IPS-15b (cell line): ENCODE data around the gene OSTM1.

Source experiments
- H3K27me3 ChIP-seq: one replicate; pipeline ENCODE4 v1.6.1; 2013; ENCODE audit warnings: low read length; ENCODE audit not compliant: control insufficient read depth, insufficient read depth
- H3K36me3 ChIP-seq: one replicate; pipeline ENCODE4 v1.6.1; 2013; ENCODE audit warnings: low read length; ENCODE audit not compliant: control insufficient read depth, insufficient read depth
- H3K4me1 ChIP-seq: one replicate; pipeline ENCODE4 v1.6.1; 2013; ENCODE audit warnings: mild to moderate bottlenecking, low read length; ENCODE audit not compliant: control insufficient read depth, insufficient read depth
- H3K4me3 ChIP-seq: one replicate; pipeline ENCODE4 v1.5.1; 2013; ENCODE audit warnings: low read depth, low read length
- H3K9ac ChIP-seq: one replicate; pipeline ENCODE4 v1.6.1; 2013; ENCODE audit warnings: low read depth, mild to moderate bottlenecking, low read length
- H3K9me3 ChIP-seq: one replicate; pipeline ENCODE4 v1.6.1; 2013; ENCODE audit warnings: mild to moderate bottlenecking, low read length; ENCODE audit not compliant: control insufficient read depth, insufficient read depth

Gene OSTM1, protein sequence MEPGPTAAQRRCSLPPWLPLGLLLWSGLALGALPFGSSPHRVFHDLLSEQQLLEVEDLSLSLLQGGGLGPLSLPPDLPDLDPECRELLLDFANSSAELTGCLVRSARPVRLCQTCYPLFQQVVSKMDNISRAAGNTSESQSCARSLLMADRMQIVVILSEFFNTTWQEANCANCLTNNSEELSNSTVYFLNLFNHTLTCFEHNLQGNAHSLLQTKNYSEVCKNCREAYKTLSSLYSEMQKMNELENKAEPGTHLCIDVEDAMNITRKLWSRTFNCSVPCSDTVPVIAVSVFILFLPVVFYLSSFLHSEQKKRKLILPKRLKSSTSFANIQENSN

DNA sequence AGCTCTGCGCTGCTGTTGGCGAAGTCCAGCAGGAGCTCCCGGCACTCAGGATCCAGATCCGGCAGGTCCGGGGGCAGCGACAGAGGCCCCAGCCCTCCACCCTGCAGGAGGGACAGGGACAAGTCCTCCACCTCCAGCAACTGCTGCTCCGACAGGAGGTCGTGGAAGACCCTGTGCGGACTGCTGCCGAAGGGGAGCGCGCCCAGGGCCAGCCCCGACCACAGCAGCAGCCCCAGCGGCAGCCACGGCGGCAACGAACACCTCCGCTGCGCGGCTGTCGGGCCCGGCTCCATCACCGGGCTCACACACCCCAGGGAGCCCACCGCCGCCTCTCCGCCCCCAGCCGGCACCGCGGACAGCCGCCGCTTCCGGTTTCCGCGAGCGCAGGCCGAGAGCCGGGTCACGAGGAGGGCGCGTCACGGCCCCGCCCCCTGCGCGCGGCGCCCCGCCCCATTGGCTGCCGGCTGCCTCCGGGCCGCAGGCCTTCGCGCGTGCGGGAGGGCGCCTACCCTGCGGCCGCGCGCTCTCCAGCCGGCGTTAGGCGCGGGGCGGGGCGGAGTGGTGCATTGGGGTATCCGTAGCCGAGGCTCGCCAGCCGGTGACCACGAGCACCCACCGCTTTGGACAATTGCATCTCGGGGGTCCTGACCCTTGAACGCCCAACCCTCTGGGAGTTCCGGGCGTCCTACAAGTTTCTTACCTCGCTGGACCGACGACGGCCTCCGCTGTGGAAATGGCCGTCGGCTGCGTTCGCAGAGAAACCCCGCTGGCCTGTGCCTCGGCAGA is at the start of gene OSTM1:
TSS of gene OSTM1 (minus strand) at position 383 of the 786 bp plus-strand sequence. CDS start at position 293, 90 bp downstream.
- H3K4me3 ChIP-seq = peak within 1 kb of the TSS; percentile 90
- peaks cover 12% of the 10 kb centered on the region for H3K4me1 ChIP-seq
- peak within 1 kb of the TSS; percentile 75 for H3K9ac ChIP-seq
- H3K36me3 ChIP-seq = no peaks in the 10 kb centered on the region
- no peaks in the 10 kb centered on the region for H3K27me3 ChIP-seq
- no peaks in the 10 kb centered on the region for H3K9me3 ChIP-seq

DNA sequence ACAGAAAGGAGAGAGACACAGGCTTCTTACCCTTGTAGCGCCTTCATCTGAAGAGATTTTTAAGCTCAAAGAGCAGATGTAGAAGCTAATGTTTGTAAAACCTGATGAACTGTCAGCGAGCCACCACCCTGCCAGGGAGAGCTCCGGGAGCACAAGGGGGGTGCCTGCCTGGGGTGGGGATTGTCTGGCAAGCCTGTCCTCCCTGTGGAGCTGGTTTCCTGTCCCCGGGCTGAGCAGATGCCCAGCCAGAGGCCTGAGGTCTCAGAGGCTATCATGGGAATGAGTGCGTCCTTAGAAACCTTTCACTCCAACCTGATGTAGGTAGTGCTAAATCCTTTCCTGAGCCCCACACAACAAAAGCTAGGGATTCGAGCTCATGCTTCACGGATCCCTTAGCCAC is 49.4 kb upstream of the OSTM1 start:
- H3K4me3 ChIP-seq = no peak overlapping the region
- H3K9me3 ChIP-seq = no peaks in the 10 kb centered on the region
- H3K27me3 ChIP-seq = peaks cover 99% of the 10 kb centered on the region
- no peak overlapping the region for H3K9ac ChIP-seq
- peaks cover 5% of the 10 kb centered on the region for H3K4me1 ChIP-seq
- no peaks in the 10 kb centered on the region for H3K36me3 ChIP-seq

DNA sequence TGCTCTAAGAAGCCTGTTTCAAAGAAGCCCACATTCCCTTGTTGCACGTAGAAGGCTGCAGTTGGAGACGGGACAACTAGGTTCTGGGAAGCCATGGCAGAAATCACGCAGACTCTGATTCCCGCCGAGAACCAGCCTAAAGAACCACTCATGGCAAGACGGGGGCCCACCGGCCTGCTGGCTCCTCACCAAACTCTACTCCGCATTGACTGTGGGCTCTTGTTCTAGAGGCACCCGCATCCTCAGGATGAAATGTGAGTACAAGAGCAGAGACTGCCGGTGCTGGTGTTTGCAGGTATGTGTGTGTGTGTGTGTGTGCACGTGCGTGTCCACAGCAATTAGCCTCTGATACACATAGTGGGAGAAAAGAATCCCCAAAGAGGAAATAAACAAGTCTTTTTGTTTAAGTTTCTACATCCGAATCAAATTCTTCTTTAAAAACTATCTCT is 49.0 kb upstream of the OSTM1 start:
- H3K9ac ChIP-seq = no peak overlapping the region
- H3K4me3 ChIP-seq = no peak overlapping the region
- no peaks in the 10 kb centered on the region for H3K9me3 ChIP-seq
- peaks cover 99% of the 10 kb centered on the region for H3K27me3 ChIP-seq
- no peaks in the 10 kb centered on the region for H3K36me3 ChIP-seq
- H3K4me1 ChIP-seq = peaks cover under 1% of the 10 kb centered on the region

DNA sequence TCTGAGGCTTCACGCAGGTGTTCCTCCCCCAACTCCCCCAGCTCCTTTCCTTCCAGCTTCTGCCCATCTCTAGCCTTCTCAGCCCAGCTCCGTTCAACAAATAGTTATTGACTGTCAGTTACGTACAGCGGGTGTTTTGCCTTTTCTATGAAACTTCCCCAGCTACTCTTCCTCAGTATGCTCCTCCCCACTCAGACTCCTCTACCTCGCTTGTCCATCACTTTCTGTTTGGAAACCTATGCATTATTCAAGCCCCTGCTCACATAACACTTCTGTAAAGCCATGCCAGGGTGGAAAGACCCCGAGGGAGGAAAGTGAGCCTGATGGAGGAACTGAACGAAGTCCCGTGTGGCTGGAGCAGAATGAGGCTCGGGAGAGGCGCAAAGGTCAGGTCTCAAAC is 47.1 kb upstream of the OSTM1 start:
- Histone ChIP-seq H3K9ac (no peak overlapping the region), H3K4me1 (no peaks in the 10 kb centered on the region), H3K27me3 (peaks cover 97% of the 10 kb centered on the region), H3K9me3 (no peaks in the 10 kb centered on the region), H3K4me3 (peak overlapping the region; percentile 6), H3K36me3 (no peaks in the 10 kb centered on the region)

DNA sequence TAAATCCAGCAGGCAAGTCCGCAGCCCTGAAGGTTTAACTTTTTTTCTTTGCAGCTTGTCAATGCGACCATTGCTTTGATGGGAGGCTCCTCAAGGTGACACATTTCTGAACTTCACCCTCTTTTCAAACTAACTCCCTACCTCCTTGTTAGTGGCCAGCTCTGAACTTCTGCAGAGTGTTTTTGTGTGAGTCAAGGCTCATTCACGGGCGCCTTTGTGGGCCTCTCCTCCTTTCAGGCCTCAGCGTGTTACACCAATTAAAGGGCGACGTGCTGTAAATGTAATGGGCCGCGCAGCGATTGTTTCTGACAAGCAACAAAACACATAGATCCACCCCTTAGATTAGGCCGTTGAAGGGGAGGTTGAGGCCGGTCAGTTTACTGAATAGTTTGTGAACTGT is 45.8 kb upstream of the OSTM1 start:
- peak overlapping the region; percentile 3 for H3K4me3 ChIP-seq
- no peaks in the 10 kb centered on the region for H3K36me3 ChIP-seq
- peaks cover 97% of the 10 kb centered on the region for H3K27me3 ChIP-seq
- H3K4me1 ChIP-seq = no peaks in the 10 kb centered on the region
- no peak overlapping the region for H3K9ac ChIP-seq
- H3K9me3 ChIP-seq = no peaks in the 10 kb centered on the region

DNA sequence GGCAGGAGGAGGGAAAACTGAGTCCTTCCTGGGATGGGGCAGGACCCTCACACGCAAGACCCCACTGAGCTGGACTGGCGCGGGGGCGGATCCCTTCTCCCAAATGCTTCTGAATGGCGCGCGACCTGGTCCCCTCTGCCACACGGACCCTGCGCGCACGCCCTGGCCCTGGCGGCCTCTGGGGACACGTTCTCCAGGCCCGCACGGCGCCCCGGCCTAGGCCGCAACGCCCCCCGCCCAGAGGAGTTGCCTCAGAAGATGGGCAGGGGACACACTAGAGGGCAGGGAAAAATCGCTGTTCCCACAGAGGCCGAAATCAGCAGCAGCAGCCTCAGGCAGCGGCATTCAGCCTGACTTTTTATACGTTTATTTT is 45.2 kb upstream of the OSTM1 start:
- no peaks in the 10 kb centered on the region for H3K9me3 ChIP-seq
- no peaks in the 10 kb centered on the region for H3K36me3 ChIP-seq
- H3K27me3 ChIP-seq = peaks cover 97% of the 10 kb centered on the region
- no peak overlapping the region for H3K9ac ChIP-seq
- H3K4me3 ChIP-seq = peak overlapping the region; percentile 42
- H3K4me1 ChIP-seq = no peaks in the 10 kb centered on the region

DNA sequence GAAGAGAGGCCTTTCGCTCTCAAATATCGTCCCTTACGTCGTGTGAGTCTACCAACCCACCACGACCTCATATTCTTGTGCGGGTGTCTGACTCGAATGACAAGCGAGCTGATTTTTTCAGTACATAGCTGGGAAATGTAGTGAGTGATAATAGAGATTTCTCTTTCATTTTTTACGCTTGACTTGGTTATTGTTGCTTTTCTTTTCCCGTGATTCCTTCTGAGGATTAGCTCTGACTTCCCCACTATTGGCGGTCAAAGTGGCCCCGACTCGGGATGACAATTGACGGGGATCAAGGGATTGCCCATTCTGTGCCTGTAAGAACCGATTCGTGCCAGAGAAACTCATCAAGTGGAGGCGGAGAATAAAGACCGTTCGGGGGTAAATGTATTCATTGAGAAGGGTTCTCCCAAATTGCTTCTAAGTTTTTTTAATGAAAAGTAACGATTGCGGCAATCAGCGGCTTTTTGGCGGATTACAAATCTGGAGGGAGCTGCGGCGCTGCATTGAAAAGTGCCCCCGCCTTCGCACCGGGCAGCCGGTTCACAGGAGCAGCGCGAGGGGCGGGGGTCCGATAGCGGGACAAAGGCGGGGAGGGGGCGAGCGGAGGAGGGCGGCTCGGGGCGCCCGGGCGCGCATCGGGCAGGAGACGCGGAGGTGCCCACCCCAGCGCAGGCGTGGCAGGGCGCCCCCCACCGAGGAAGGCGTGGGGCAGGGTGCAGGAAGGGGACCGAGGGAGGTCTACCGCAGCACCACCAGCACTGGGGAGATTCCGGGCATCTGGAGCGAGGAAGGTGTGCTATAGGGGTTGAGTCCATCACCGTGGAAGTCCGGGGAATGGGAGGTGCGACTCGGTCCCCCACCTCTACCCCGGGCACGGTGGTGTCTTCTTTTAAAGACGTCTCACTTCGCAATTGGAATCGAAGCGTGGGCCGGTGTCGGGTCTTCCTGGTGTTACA is 44.5 kb upstream of the OSTM1 start:
- H3K4me1 ChIP-seq = no peaks in the 10 kb centered on the region
- H3K9ac ChIP-seq = no peak overlapping the region
- peaks cover 97% of the 10 kb centered on the region for H3K27me3 ChIP-seq
- peak overlapping the region; percentile 42 for H3K4me3 ChIP-seq
- no peaks in the 10 kb centered on the region for H3K9me3 ChIP-seq
- H3K36me3 ChIP-seq = no peaks in the 10 kb centered on the region

DNA sequence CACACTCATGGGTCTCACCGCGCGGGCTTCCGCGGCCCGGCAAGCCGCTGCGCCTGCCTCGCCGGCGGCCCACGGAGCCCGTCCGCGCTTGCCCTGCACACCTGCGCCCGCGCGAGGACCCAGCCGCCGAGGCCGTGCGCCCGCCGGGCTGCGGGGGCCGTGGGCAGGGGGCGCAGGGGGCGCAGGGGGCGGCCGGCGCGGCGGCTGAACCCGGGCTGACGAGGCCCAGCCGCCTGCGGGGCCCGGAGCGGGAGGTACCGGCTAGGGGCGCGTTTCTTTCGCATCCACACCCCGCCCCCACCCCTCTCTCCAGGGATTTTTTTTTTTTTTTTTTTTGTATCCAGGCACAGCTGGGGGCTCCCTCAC is 43.8 kb upstream of the OSTM1 start:
- H3K9me3 ChIP-seq = no peaks in the 10 kb centered on the region
- no peaks in the 10 kb centered on the region for H3K36me3 ChIP-seq
- H3K4me3 ChIP-seq = peak overlapping the region; percentile 54
- H3K27me3 ChIP-seq = peaks cover 97% of the 10 kb centered on the region
- H3K4me1 ChIP-seq = peaks cover under 1% of the 10 kb centered on the region
- H3K9ac ChIP-seq = no peak overlapping the region

DNA sequence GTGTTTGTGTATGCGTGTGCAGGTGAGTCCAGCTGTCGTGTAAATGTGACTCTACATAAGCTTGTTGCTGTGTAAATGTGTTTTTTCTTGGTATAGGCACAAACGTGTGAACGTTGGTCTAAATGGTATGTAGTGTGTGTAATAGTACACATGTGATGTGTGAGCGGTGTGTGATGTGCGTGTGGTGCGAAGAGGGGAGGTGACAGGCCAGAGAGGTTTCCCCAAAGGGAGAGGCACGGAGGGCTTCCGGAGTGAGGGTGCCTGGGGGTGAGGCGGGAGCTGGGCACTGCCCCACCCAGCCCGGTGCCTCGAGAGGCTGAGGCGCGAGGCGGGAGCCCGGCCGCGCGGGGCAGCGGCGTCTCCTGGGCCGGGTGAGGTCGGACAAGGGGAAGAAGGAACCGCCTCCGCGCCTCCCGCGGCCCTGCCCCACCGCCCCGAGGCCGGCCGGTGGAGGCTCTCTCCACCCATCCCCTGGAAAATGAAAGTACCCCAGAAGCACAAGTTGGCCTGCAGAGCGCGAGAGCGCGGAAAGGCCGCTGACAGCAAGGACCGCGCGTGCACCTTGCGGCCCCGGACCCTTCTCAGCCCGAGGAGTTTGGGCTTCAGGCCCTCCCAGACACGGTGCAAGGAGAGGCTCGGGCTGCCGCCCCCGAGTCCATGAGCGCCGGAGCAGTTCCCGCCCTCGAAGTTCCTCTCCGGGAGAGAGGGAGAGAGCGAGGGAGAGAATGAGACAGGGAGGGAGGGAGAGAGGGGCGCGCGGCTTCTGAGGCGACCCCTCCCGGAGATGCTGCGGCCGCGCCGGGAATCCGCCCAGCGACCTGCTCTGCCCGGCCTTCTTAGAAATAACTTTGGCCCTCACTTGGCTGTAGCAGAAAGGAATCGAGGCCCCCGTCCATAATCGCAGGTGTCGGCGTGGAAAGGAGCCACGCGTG is 43.2 kb upstream of the OSTM1 start:
- Histone ChIP-seq H3K9ac (no peak overlapping the region), H3K9me3 (no peaks in the 10 kb centered on the region), H3K4me3 (peak overlapping the region; percentile 54), H3K27me3 (peaks cover 97% of the 10 kb centered on the region), H3K4me1 (peaks cover 4% of the 10 kb centered on the region), H3K36me3 (no peaks in the 10 kb centered on the region)

DNA sequence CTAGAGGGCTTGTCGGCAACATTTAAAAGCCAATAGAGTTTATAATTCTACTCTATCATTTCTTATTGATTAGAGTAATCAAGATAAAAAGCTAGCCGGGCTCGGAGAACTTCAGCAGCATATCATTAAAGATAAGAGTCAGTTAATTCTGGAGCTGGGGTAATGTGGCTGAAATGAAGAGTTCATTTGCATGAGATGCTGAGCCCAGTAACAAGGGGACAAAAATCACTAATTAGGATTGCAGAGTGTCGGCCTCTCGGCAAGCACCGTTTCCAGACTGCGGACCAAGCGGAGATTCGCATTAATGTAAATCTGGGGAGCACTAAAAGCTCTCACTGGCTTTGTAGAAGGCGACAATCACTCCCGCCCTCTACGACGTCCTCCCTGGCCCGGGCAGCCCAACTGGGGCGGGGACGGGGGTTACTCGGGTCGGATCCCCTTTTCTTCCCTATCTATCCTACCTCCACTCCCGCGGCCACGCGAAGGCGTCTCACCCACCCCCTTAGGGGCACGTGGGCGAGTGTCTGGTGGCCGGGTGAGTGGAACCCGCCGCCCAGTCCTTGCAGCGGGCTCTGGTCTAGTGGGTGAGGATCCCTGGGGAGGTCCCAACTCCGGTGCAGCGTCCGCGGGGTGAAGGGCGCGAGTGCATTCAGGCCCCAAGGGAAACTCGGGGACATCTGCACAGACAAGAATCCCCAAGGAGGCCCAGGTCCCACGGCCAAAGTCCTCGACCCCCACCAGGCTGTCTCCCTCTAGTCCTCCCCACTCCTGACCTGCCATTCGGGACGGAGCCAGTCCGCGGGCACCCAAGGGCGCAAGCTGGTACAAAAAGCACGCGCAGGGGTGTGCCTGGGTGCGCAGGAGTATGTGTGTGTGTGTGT is 42.2 kb upstream of the OSTM1 start:
- Histone ChIP-seq H3K4me1 (peaks cover 4% of the 10 kb centered on the region), H3K9me3 (no peaks in the 10 kb centered on the region), H3K4me3 (peak overlapping the region; percentile 54), H3K27me3 (peaks cover 97% of the 10 kb centered on the region), H3K9ac (no peak overlapping the region), H3K36me3 (no peaks in the 10 kb centered on the region)
